GM10847 (cell line): ENCODE results near the gene SSBP3.

Source experiments
- POLR2A ChIP-seq: IDR thresholded peaks from 2 replicates; pipeline ENCODE4 v1.6.1; 2011; ENCODE audit not compliant: insufficient read length; ENCODE audit errors: extremely low read depth

Gene SSBP3

DNA sequence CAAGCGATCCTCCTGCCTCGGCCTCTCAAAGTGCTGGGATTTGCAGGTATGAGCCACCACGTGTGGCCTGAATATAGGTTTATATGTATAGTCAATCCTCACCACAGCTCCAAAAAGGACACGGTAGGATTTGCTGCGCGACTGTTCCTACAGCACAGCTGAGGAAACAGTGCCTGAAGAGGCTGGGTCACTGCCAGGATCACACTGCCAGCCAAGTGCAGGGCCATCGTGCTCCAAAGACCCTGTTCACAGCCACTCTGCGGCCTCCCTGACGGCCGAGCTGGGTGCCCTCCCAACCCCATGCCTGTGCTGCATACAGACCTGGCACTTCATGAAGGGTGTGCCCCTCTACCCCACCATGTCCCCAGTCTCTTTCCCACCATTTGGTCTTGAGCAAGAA is 134.9 kb downstream of the SSBP3 start:
- TF ChIP-seq POLR2A: no peak

DNA sequence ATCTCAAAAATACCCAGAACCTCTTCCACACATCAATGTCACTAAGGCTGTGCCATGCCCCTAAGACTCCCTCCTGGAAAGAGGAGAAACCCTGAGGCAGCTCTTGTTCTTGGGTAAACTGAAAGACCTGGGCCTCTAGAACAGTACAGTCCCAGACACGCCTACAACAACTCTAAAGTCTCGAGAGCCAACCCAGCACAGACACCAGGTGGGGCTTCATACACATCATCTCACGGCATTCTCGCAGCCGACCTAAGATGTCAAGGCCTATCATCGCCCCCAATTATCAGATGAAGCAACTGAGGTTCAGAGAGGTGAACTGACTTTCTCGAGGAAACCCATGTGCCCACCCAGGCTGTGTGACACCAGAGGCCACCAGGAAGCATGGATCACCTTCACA is 135.7 kb downstream of the SSBP3 start:
- TF ChIP-seq POLR2A: no peak

GRCh38 chr1:54268762-54269297 is 137.4 kb downstream of the SSBP3 start:
- TF ChIP-seq POLR2A: no peak

DNA sequence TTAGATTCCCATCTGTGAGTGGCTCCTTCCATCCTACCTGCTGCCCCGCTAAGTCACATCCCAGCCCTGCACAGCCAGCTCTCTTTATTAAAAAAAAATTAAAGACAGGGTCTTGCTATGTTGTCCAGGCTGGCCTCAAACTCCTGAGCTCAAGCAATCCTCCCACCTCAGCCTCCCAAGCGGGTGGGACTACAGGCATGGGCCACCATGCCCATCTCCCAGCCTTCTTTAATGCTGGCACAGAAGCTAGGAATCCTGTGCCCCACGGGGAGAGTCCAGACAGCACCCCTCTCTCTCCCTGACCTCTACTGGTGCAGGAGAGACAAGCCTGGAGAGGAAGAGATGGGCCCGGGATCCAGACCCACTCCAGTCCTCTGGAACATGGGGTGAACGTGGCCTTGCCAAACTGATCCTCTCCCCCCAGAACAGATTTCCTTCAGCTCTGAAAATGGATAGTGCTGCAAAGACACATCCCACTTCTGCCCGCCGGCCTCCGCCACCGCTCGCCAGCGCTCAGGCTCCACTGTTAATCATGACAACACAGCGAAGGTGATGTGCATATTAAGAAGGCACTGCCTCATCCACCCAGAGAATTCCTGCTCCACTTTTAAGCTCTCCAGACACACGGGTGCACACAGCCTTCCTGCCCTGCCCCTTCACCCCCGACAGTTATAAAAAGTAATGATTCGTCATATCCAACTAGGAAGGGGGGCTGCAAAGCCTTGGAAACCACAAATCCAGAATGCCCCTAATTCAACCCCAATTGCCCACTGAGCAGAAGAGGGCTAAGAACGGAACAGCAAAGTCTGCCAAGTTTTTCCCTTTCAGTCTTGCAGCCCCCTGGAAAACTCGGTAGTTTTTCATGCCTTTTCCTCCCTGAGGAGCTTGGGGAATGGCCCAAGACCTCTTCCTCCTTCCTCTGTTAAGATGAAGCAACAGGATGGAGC is 138.1 kb downstream of the SSBP3 start:
- TF ChIP-seq POLR2A: no peak

DNA sequence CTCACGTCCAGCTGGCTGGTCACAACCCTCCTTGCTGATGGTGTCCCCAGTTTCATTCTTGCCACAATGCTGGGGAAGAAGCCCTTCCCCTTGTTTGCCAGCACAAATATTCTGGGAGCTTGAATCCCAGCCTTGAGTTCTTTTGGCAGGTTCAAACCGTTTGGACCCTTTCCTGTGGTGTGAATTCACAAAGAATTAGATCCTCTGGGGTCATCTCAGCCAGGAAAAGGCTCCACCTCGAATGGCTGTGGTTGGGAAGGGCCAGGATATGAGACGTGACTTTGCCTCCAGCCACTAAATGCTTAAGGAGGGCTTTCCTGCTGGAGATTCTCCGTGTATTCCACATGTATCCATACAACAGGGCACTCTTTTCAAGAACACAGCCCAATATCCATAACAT is 139.3 kb downstream of the SSBP3 start:
- TF ChIP-seq POLR2A: no peak

DNA sequence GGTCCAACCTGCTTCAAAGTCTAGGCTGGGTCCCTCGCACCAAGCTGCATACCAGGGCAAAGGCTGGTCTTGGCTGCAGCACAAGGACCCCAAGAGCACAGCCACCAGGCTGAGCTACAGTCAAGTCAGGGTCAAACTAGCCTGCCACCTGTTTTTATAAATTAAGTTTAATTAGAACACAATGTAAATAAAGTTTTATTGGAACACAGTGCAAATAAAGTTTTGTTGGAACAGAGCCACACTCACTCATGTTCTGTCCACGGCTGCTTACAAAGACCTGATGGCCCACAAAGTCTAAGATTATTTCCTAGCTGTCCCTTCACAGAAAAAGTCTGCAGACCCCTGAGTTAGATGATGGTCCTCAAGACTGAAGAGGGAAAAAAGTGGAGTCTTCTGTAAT is 140.0 kb downstream of the SSBP3 start:
- no peak for TF ChIP-seq POLR2A

DNA sequence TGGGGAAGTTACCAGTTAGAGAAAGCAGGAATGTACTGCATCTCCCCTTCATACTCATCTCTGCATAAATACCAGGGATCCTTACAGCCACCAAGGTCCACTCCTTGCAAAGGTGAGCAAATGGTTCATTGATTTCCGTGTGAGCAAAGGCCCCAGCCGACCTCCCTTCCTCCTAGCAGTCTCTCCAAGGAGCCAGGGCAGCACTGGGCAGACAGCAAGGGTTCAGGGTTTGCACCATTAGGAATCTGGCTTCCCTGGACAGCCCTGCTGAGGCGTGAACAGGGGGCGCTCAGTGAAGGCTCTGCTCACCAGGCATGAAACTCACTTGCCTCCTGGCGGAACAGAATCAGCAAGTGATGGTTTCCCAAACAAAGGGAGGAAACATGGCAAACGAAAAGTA is 140.5 kb downstream of the SSBP3 start:
- TF ChIP-seq POLR2A: no peak

GRCh38 chr1:54265126-54265525 is 141.1 kb downstream of the SSBP3 start:
- no peak for TF ChIP-seq POLR2A

DNA sequence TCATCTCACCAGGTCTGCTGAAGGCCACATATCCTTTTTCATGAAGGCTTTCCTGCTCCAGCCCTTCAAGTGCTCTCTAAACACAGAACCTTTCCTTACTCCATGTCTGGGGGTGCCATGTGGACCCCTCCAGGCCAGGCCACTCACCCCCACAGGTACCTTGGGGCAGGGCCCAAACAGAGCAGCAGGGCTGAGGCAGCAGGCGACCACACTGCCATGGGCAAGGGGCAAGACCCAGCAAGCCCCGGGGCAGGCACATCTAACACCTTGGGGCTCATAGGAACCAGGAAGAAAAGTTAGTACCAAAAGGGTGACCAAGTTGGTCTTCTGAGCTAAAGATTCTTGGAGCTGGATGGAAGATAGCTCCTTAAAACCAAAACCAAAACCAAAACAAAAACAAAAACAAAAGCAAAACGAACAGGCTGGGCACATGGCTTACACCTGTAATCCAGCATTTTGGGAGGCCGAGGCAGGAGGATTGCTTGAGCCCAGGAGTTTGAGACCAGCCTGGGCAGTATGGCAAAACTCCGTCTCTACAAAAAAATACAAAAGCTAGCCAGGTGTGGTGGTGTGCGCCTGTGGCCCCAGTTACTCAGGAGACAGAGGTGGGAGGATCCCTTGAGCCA is 142.5 kb downstream of the SSBP3 start:
- no peak for TF ChIP-seq POLR2A

- TF ChIP-seq POLR2A: no peak
Measured at GRCh38 chr1:54262244-54262643, 143.9 kb downstream of the SSBP3 start.

GRCh38 chr1:54260810-54261209 is 145.4 kb downstream of the SSBP3 start:
- TF ChIP-seq POLR2A: no peak

- no peak for TF ChIP-seq POLR2A
Measured at GRCh38 chr1:54259546-54260140, 146.6 kb downstream of the SSBP3 start.

DNA sequence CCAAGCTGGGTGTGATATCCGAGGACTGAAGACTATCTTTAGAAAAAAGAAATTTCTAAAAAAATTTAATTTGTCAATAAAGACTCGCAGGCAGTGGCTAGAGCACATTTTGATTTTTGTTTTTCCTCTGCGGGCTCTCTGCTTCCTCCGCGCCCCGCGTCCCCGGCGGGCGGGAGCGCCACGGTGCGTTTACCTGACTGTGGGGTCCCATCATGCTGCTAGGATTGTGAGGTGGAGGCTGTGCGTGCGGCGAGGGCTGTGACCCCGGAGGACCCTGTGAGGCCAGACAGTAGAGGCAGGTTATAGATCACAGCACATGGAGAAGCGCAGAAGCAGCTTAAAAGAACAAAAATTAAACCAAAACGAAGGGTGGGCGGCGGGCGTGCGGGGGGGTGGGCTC is 148.3 kb downstream of the SSBP3 start:
- no peak for TF ChIP-seq POLR2A

DNA sequence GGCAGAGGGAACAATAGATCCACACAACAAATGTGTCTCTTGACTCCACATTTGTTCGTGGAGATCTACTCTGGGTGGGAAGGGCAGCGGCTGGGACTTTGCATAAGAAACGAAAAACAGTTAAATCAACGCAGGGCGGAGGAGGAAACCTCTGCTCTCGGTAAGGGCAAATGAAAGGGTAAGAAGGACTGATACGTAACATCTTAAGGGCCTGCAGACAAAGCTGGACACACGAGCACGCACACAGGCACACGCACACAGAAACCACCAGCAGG is 148.9 kb downstream of the SSBP3 start:
- no peak for TF ChIP-seq POLR2A

DNA sequence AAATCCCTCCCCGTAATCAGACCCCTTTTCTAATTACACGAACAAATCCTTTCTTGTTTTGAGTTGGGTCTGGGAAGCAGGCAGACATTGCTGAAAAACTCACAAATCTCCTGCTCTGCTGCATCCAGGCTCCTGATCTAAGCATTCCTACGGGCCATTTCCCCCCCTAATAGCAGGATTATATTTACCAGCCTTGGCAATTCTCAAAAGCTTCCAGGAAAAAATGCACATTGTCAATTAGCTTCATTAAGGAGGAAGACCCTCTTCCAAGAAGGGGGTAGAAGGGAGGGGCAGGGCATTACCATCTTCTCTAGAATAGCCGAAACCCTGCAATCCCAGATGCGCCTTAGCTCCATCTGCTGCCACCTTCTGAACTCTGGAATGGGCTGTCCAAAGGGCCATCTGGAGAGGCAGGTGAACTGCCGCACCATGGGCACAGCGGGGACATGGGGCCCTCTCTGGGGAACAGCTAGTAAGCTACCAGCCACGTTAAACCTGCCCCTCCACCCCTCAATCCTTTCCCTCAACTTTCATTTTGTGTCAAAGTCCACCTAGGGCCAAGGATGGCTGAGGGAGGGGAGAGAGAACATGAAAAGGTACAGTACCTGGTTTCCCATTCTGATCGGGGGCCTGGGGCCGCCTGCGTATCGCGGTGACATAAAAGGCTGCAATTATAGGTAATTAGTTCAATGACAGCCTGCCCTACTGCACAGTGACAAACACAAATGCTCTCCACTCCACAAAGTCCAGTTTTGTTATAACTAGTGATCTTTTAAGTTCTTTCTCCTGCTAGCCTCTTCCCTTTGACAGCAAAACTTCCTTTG is 149.5 kb downstream of the SSBP3 start:
- TF ChIP-seq POLR2A: no peak

DNA sequence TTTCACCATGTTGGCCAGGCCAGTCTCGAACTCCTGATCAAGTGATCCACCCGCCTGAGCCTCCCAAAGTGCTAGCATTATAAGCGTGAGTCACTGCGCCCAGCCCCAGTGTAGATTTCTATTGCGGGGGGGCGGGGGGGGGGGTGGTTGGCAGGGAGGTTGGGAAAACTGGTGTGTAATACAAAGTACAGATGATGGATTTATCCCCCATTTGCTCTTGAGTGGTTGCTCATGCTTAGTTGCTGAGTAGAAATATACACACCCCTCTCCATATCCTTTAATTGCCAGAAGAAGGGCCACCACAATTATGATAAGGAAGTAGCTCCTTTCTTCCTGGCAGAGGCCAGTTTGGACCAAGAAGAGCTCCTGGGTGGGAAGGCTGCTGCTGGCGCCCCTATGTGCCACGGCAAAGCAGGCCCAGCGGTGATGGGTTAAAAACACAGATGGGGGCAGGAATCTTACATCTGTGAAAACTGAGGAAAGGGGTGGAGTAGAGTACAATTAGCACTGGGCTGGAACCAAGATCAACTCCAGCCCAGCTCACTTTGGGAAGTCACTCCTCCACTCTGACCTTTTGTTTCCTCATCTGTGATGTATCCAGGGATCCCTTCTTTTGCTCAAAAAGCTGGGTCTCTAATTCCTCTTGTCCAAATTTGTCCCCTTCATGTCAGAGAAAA is 151.0 kb downstream of the SSBP3 start:
- TF ChIP-seq POLR2A: no peak
